Measurements from ENCODE around the gene PLA2G4D.

PLA2G4D gene

GRCh38 chr15:42088801-42089640 lies 5.3 kb downstream of the PLA2G4D start:
- no peak for DNase-seq

GRCh38 chr15:42087926-42088800 lies 6.2 kb downstream of the PLA2G4D start:
- no peak for DNase-seq

- DNase-seq: no peak
These were observed 6.9 kb downstream of the PLA2G4D start for GRCh38 chr15:42087460-42087859.

GRCh38 chr15:42085721-42086120 lies 8.6 kb downstream of the PLA2G4D start:
- no peak for DNase-seq

- DNase-seq: no peak
These were observed 9.1 kb downstream of the PLA2G4D start for GRCh38 chr15:42085236-42085605.

- DNase-seq: no peak
These were observed 9.7 kb downstream of the PLA2G4D start for GRCh38 chr15:42084465-42085235.

GRCh38 chr15:42083916-42084315 lies 10.4 kb downstream of the PLA2G4D start:
- DNase-seq: no peak

- DNase-seq: no peak
These were observed 10.8 kb downstream of the PLA2G4D start for GRCh38 chr15:42083605-42083908.

GRCh38 chr15:42082823-42083604 lies 11.3 kb downstream of the PLA2G4D start:
- DNase-seq: no peak

- DNase-seq: no peak
These were observed 12.2 kb downstream of the PLA2G4D start for GRCh38 chr15:42082141-42082540.

- no peak for DNase-seq
These were observed 13.2 kb downstream of the PLA2G4D start for GRCh38 chr15:42080919-42081830.

- DNase-seq: no peak
These were observed 14.0 kb downstream of the PLA2G4D start for GRCh38 chr15:42080186-42080918.

- no peak for DNase-seq
These were observed 14.9 kb downstream of the PLA2G4D start for GRCh38 chr15:42079401-42079908.

- DNase-seq: no peak
These were observed 15.5 kb downstream of the PLA2G4D start for GRCh38 chr15:42078903-42079302.

- DNase-seq: no peak
These were observed 16.7 kb downstream of the PLA2G4D start for GRCh38 chr15:42077689-42078088.

GRCh38 chr15:42073418-42073817 lies 20.9 kb downstream of the PLA2G4D start:
- DNase-seq: no peak

- DNase-seq: no peak
These were observed 22.1 kb downstream of the PLA2G4D start for GRCh38 chr15:42072141-42072685.

GRCh38 chr15:42071717-42072116 lies 22.6 kb downstream of the PLA2G4D start:
- no peak for DNase-seq

GRCh38 chr15:42070976-42071350 lies 23.4 kb downstream of the PLA2G4D start:
- no peak for DNase-seq

GRCh38 chr15:42070279-42070975 lies 23.9 kb downstream of the PLA2G4D start:
- no peak for DNase-seq

All from NCI-H2081 treated with DMSO at 0.1 percent for 48 hours (cell line).